HEK293T (cell line): ENCODE data around the gene MAP3K20.
"Not testable (repeated sequence)": the region's sequence is repeated elsewhere in the genome, so short reads cannot be mapped to it uniquely, and the experiment has no call there.

ENCODE experiments used
- CTCF ChIA-PET: fragments of 350-600 bp; formaldehyde crosslinking; extraction: SDS; loops from one replicate; lab custom pipeline; 2021; ENCODE audit warnings: antibody characterized with exemption, inconsistent platforms; lab: Yijun Ruan, JAX
- POLR2A ChIA-PET: fragments of 350-600 bp; formaldehyde crosslinking; extraction: SDS; loops from one replicate; lab custom pipeline; 2020; ENCODE audit warnings: antibody characterized with exemption, inconsistent platforms; lab: Yijun Ruan, JAX
- DNase-seq: peaks from one replicate; pipeline ENCODE4 v3.0.0; 2012; ENCODE audit warnings: mixed read lengths; ENCODE audit errors: extremely low spot score
- ARNT ChIP-seq: fragments of 450-650 bp; IDR thresholded peaks from 2 replicates; pipeline ENCODE4 v1.6.1; 2017; ENCODE audit warnings: mild to moderate bottlenecking
- BHLHE40 ChIP-seq: fragments of 450-650 bp; IDR thresholded peaks from 2 replicates; pipeline ENCODE4 v1.6.1; 2016; ENCODE audit warnings: mild to moderate bottlenecking, moderate library complexity, borderline replicate concordance
- CTBP1 ChIP-seq: fragments of 450-650 bp; IDR thresholded peaks from 2 replicates; pipeline ENCODE4 v1.6.1; 2016; ENCODE audit warnings: borderline replicate concordance
- ELF4 ChIP-seq: fragments of 450-650 bp; IDR thresholded peaks from 2 replicates; pipeline ENCODE4 v1.6.1; 2017; ENCODE audit warnings: antibody characterized with exemption
- FOXA1 ChIP-seq: fragments of 450-650 bp; IDR thresholded peaks from 2 replicates; pipeline ENCODE4 v1.6.1; 2016; ENCODE audit warnings: mild to moderate bottlenecking
- FOXK2 ChIP-seq: fragments of 450-650 bp; IDR thresholded peaks from 2 replicates; pipeline ENCODE4 v1.6.1; 2016; ENCODE audit warnings: mild to moderate bottlenecking
- FOXM1 ChIP-seq: fragments of 450-650 bp; IDR thresholded peaks from 2 replicates; pipeline ENCODE4 v1.6.1; 2017; ENCODE audit warnings: mild to moderate bottlenecking, borderline replicate concordance
- HDGF ChIP-seq: fragments of 450-650 bp; IDR thresholded peaks from 2 replicates; pipeline ENCODE4 v1.6.1; 2017; ENCODE audit warnings: antibody characterized with exemption, borderline replicate concordance
- L3MBTL2 ChIP-seq: fragments of 450-650 bp; conservative IDR thresholded peaks from 2 replicates; pipeline ENCODE4 v1.6.1; 2016; ENCODE audit warnings: mild to moderate bottlenecking
- LEF1 ChIP-seq: fragments of 450-650 bp; IDR thresholded peaks from 2 replicates; pipeline ENCODE4 v1.6.1; 2017; ENCODE audit warnings: mild to moderate bottlenecking, borderline replicate concordance
- NFRKB ChIP-seq: fragments of 450-650 bp; IDR thresholded peaks from 2 replicates; pipeline ENCODE4 v1.6.1; 2016; ENCODE audit warnings: mild to moderate bottlenecking, moderate library complexity
- PKNOX1 ChIP-seq: fragments of 450-650 bp; IDR thresholded peaks from 2 replicates; pipeline ENCODE4 v1.6.1; 2016
- SP1 ChIP-seq: fragments of 450-650 bp; IDR thresholded peaks from 2 replicates; pipeline ENCODE4 v1.6.1; 2017
- SUZ12 ChIP-seq: fragments of 450-650 bp; IDR thresholded peaks from 2 replicates; pipeline ENCODE4 v1.6.1; 2016; ENCODE audit warnings: mild to moderate bottlenecking
- TARDBP ChIP-seq: fragments of 450-650 bp; IDR thresholded peaks from 2 replicates; pipeline ENCODE4 v1.6.1; 2016
- ZNF384 ChIP-seq: fragments of 450-650 bp; IDR thresholded peaks from 2 replicates; pipeline ENCODE4 v1.6.1; 2016

Gene MAP3K20

GRCh38 chr2:173271825-173272224 lies 196.2 kb downstream of the MAP3K20 start:
- CTCF ChIA-PET, result no interaction called here

DNA sequence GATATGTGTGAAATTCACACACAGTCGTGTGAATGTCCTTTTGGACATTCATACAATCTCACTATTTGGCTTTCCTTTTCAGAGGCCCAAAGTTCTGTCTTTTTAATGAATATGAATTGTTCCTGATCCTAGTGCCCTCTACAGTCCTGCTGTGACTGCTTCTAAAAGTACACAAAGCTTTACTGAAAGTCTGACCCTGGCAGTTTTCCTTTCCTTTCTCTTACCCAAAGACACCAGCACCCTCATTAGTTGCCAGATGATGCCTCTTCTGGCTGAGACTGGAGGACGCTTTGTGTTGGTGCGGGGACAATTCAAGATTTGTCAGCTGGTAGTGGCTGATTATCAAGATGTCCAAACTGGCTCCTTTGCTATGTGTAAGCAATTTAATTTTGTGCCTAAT lies 197.2 kb downstream of the MAP3K20 start:
- ChIA-PET CTCF (no interaction called here), POLR2A (no interaction called here)
- DNase-seq, result no peak
- no peak for TF ChIP-seq SUZ12
- no peak for TF ChIP-seq L3MBTL2
- TF ChIP-seq BHLHE40, result no peak
- no peak for TF ChIP-seq FOXA1
- no peak for TF ChIP-seq ELF4
- no peak for TF ChIP-seq NFRKB
- no peak for TF ChIP-seq FOXM1
- no peak for TF ChIP-seq LEF1
- TF ChIP-seq TARDBP, result no peak
- no peak for TF ChIP-seq CTBP1
- no peak for TF ChIP-seq PKNOX1
- no peak for TF ChIP-seq ARNT
- TF ChIP-seq FOXK2, result no peak
- no peak for TF ChIP-seq HDGF
- TF ChIP-seq SP1, result no peak
- no peak for TF ChIP-seq ZNF384

More at GRCh38 chr2:173271825-173272224, 196.2 kb downstream of the MAP3K20 start:
- TF ChIP-seq ZNF384 (no peak), ELF4 (no peak), FOXM1 (no peak), SP1 (no peak), FOXA1 (no peak), BHLHE40 (no peak), LEF1 (no peak)
- no peak for DNase-seq
- POLR2A ChIA-PET, result no interaction called here

DNA sequence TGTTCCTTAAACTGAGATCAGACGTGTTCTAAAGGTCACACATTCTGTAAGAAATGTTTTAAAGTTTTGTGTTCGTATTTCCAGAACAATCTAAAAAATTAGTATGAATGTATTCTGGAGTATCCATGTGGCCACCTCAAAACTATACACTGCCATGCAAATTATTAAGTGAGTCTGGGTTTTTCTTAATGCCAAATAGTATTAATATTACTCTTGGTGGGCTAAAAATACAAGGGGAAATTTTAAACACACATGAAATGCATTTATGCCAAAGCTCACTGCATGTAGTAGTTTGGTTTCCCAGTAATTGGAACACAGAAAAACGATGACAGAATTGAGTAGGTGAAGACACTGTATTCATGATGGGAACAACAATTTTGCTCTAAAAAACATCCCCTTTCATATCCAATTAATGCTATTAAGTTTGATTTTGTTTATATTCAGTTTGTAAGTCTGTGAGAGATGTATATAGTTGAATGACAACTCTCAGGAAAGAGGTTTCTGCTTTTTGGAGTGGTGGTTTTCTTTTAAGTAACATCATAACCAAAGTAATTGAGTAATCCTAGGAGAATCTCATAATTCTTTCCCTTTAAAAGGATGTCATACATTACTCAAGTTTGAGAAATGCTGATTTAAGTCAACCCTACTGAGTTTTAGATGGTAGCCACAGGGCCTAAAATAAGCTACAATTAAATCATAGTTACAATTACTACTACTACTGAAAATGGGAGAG lies 203.3 kb downstream of the MAP3K20 start:
- no peak for TF ChIP-seq L3MBTL2
- DNase-seq, result no peak
- CTCF ChIA-PET, result no interaction called here
- POLR2A ChIA-PET, result no interaction called here

GRCh38 chr2:173279527-173279868 lies 203.9 kb downstream of the MAP3K20 start:
- ChIA-PET POLR2A (no interaction called here), CTCF (no interaction called here)
- no peak for TF ChIP-seq BHLHE40
- no peak for TF ChIP-seq SP1
- TF ChIP-seq CTBP1, result no peak
- TF ChIP-seq PKNOX1, result no peak
- TF ChIP-seq FOXA1, result no peak
- TF ChIP-seq ARNT, result no peak
- no peak for TF ChIP-seq LEF1
- no peak for TF ChIP-seq ELF4
- no peak for TF ChIP-seq FOXM1
- TF ChIP-seq SUZ12, result no peak
- TF ChIP-seq NFRKB, result no peak
- TF ChIP-seq FOXK2, result no peak
- no peak for TF ChIP-seq HDGF
- no peak for TF ChIP-seq ZNF384
- TF ChIP-seq L3MBTL2, result no peak
- no peak for TF ChIP-seq TARDBP
- no peak for DNase-seq

GRCh38 chr2:173280853-173281252 lies 205.2 kb downstream of the MAP3K20 start:
- POLR2A ChIA-PET, result no interaction called here
- DNase-seq, result no peak
- TF ChIP-seq CTBP1, result no peak
- CTCF ChIA-PET, result no interaction called here

GRCh38 chr2:173281898-173282297 lies 206.3 kb downstream of the MAP3K20 start:
- POLR2A ChIA-PET, DNase-seq, CTCF ChIA-PET: not testable (repeated sequence)

DNA sequence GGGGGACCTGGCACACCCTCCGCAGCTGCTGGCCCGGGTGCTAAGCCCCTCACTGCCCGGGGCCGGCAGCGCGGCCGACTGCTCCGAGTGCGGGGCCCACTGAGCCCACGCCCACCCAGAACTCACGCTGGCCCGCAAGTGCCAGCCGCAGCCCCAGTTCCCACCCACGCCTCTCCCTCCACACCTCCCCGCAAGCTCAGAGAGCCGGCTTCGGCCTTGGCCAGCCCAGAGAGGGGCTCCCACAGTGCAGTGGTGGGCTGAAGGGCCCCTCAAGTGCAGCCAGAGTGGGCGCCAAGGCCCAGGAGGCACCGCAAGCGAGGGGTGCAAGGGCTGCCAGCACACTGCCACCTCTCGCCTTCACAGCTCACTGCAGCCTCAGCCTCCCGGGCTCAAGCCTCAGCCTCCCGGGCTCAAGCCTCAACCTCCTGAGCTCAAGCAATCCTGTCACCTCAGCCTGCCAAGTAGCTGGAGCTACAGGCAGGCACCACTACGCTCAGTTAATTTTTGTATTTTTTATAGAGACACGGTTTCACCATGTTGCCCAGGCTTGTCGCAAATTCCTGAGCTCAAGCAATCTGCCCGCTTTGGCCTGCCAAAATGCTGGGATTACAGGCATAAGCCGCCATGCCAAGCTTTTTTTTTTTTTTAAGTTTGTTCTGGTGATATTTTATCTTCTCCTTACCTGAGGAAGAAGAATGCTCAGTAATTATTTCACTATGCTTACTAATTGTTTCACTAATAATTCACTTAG lies 207.3 kb downstream of the MAP3K20 start:
- POLR2A ChIA-PET, result no interaction called here
- DNase-seq, result no peak
- CTCF ChIA-PET, result no interaction called here
- no peak for TF ChIP-seq LEF1
- TF ChIP-seq SUZ12, result no peak
- TF ChIP-seq FOXM1, result no peak
- TF ChIP-seq SP1, result no peak
- TF ChIP-seq ARNT, result no peak
